Measurements from ENCODE around the gene KIF5C.

Gene KIF5C

DNA sequence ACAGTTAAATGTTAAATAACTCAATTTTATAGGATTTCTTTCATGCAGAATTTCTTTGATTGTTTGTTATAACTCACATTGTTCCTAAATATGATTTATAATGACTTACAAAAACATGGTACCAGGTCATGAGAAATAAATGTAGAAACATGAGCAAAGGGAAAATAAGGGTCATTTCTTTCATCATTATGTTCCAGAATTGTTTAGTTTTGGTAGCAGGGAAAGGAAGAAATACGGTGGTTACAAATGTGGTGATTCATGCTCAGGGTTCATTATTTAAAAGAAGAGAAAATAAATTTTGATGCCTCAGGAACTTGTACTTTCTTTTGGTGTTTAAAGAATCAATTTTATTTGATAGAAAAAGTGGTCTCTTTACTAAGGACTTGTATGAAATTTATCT is 167.9 kb downstream of the KIF5C start:
- no peak for DNase-seq (ENCODE audit: low spot score)

DNA sequence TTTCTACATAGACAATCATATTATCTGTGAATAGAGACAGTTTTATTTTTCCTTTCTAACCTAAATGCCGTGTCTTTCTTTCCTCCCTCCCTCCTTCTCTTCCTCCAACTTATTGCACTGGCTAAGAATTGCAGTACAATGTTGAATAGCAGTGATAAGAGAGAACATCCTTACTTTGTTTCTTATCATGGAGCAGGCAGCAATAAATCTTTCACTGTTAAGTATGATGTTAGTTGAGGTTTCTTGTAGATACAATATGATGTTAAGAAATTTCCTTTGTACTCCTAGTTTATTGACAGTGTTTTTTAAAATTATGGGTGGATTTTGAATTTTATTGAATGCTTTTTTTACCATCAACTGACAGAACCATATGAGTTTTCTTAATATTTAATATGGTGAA is 169.5 kb downstream of the KIF5C start:
- DNase-seq (ENCODE audit: low spot score) = no peak

- no peak for DNase-seq (ENCODE audit: low spot score)
Observed at GRCh38 chr2:149047118-149047517, 172.1 kb downstream of the KIF5C start.

DNA sequence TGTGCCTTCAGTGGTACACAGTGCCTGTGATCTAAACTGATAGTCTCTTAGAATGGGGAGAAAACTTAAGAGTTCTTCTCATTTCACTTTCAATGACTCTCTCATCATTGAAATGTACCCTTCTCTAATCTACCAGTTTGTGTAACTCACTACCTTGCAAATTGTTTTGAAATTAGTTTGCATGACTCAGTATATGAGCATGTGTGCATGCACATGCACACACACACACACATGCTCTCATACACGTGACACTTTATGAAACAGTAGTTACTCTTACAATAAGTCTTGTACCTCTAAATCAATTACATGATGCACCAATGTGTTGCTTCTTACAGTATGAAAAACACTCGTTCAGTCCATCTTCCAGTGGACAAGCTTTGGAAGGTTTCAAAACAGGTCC is 174.1 kb downstream of the KIF5C start:
- DNase-seq (ENCODE audit: low spot score) = no peak

- DNase-seq (ENCODE audit: low spot score) = no peak
Observed at GRCh38 chr2:149050188-149050587, 175.2 kb downstream of the KIF5C start.

GRCh38 chr2:149055751-149056150 is 180.7 kb downstream of the KIF5C start:
- no peak for DNase-seq (ENCODE audit: low spot score)

- no peak for DNase-seq (ENCODE audit: low spot score)
Observed at GRCh38 chr2:149056541-149057255, 181.7 kb downstream of the KIF5C start.

DNA sequence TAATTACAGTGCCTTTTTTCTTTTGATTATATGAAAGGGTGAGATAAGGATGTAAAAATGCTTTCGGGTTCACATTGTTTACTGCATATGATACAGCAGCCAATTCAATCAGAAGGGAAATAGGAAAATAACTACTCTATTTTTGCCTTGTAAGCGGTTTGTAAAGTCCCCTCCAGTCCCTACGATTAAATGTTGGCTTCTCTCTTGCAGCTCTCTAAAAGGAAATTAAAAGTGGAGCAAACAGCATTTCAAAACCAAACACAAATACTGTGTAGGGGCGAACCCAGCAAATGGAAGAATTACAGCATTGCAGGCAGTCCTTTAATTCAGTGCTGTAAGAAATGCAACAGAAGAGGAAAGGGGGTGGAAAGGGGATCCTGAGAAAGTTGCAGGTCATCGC is 182.4 kb downstream of the KIF5C start:
- no peak for DNase-seq (ENCODE audit: low spot score)

GRCh38 chr2:149058936-149059335 is 183.9 kb downstream of the KIF5C start:
- DNase-seq (ENCODE audit: low spot score) = no peak

DNA sequence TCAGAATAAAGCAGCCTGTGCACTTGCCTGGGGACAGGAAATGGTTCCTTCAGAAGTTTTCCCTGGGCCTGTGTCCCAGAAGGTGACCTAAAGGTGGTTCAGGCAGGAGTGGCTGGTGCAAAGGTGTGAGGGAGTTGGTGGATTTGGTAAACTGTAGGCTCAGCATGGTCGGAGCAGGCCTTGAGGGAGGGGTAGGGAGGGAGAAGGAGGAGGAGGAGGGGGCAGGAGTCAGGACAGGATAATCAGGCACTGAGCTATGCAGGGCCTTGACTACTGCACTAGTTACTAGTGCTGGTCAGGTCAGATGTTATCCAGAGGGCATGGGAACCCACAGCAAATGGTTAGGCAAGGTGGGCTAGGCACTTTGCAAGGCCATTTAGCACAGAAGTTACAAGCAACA is 184.8 kb downstream of the KIF5C start:
- no peak for DNase-seq (ENCODE audit: low spot score)

DNA sequence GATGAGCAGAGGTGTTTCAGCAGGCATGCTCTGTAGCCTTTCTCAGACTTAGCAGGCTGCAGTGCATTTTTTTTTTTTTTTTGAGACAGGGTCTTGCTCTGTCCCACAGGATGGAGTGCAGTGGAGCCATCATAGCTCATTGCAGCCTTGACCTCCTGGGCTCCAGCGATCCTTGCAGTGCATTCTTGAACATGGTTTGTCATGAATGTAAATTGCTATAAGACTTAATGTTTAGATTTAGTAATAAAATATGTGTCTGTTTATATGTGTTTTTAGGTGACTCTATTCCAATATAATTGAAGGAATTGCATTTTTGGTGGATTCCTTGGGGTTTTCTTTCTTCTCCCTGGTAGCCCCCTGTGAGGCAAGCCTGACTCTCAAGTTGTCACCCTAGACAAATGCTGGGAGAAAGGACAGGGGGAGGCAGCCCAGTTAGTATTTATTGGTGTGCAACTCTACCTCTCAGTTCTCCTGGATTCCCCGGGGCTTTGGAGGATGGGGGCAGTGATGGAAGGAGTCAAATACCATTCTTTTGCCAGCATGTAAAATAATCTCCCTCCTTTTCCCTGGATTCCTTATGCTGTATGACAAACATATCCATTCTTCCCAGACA is 186.2 kb downstream of the KIF5C start:
- DNase-seq (ENCODE audit: low spot score) = no peak

DNA sequence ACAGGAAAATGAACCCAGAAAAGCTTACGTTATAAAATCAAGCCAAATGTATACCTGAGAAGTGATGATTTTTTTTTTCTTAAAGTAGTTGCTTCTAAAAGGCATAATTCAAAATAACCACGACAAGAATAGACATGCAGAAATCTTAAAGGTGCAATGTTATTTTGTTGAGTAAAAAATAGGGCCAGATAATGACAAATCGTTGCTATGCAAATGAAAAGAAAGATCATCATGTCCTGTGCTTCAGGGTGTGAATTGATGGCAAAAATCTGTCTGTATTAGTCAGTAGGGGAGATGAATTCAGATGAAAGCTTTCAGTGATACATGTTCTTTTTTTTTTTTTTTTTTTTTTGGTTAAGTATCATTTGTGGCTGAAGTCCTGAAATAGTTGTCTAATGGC is 187.5 kb downstream of the KIF5C start:
- no peak for DNase-seq (ENCODE audit: low spot score)

- DNase-seq (ENCODE audit: low spot score) = no peak
Observed at GRCh38 chr2:149063177-149063576, 188.2 kb downstream of the KIF5C start.

GRCh38 chr2:149064365-149064841 is 189.4 kb downstream of the KIF5C start:
- DNase-seq (ENCODE audit: low spot score) = no peak

- DNase-seq (ENCODE audit: low spot score) = no peak
Observed at GRCh38 chr2:149064856-149065630, 190.0 kb downstream of the KIF5C start.

GRCh38 chr2:149068225-149068995 is 193.4 kb downstream of the KIF5C start:
- DNase-seq (ENCODE audit: low spot score) = no peak

DNA sequence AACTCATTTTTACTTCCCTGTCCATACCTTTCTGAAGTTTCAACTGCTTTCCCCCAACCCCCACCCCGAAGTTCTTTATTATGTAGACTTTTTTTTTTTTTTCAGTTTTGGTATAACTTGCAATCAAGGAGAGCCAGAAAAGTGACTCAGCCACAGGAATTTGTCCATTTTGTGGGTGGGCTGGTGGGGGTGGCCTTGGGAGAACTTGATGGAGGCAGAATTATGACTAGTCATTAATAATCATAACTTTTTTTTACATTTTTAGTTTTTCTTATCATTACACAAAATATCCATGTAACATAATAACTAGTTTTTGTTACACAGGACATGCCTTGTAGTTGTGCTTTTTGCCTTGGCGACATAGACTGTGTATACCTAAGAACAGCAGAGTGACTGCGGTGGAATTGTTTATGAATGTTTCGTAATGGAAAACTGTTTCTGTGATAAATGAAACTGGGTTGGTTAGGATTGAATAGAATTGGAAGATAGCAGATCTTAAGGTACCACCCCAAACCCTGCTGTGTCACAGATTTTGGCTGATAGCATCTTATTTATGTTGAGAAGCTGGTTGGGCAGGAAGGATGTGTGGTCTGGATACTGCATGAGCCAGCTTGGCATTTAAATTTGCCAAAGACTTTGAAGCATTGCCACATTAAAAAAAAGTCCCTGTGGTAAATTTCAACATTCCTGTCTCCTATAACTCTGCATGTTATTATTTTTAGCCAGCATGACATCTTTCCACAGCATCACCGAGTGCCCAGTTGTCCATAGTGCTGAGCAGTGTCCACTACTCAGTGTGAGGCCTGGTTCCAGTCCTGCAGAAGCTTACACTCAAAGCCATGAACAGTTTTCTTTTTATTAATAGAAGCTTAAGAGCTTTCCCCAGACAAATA is 194.2 kb downstream of the KIF5C start:
- DNase-seq (ENCODE audit: low spot score) = peak; percentile 24

DNA sequence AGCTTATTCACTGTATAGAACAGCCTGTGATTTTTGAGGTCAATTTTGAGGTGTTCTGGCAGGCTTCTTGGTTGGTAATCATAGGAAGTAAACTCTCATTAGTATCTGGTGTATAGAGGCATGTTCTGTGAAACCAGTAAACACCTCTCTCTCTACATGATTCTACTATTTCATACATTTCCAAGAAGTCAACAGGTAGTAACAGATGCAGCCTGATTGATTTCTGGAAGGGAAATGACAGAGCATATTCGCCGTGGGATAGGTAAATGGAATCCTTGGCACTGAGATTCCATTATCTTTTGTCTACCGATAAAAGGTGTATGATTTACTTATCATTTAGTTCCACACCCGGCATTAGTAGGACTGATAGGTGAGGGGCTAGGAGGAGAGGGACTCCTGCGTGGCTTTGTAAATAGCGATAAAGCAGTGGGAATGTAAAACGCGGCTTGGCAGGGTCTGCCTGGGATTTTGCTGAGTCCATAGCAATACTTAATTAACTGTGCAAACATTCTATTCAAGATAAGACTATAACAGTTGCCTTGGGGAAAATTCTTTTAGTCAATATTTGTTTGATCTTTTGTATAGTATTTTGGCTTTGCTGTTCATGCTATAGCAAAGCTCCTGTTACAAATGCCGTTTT is 195.8 kb downstream of the KIF5C start:
- no peak for DNase-seq (ENCODE audit: low spot score)

DNA sequence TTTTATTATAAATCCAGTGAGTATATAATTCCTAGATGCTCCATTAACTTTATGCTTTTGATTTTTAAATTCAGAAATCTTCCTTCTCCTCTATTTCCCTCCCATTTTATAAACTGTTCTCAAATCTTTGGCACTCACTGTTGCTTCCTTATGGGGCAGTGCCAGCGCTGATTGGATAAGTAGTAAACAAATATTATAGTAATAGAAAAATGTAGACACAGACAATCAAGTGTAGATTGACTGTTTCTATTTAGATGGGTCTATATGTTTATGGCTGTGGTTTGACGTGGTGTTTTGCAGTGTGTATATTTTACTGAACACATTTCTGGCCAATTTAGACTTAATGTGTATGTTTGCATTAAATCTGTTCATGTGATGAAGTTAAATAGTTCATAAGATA is 200.1 kb downstream of the KIF5C start:
- DNase-seq (ENCODE audit: low spot score) = no peak

DNA sequence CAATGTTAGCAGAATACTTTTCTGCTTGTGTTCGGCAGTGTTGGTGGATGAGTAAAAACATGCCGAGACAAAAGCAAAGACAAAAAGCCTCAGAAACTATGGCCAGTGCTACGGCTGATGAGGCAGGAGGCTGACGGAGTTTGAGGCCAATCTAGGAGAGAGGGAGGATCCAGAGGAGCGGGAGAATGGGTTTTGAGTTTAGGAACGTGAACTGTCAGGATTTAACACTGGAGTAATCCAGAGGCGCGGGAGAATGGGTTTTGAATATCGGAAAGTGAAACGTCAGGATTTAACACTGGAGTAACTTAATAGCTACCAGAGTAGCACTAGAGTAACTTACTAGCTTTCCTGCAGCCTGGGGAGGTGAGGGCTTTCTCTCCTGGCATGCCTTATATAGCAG is 200.8 kb downstream of the KIF5C start:
- DNase-seq (ENCODE audit: low spot score) = no peak

Measured in CD4-positive, alpha-beta T cell treated with Interleukin-15 for 4 hours (primary cell).